Astrocyte of the spinal cord (primary cell): ENCODE measurements around the gene HTT-AS.
A peak's percentile ranks its signal among the peaks of the same experiment; 100 is the strongest.

Source experiments
- DNase-seq: peaks from one replicate; pipeline ENCODE4 v3.0.0; 2011; ENCODE audit warnings: low read depth, low spot score
- H3K4me3 ChIP-seq: 2 replicates; pipeline ENCODE4 v1.5.1; 2011; ENCODE audit warnings: low read depth, mild to moderate bottlenecking, low read length, moderate library complexity
- CTCF ChIP-seq: IDR thresholded peaks from 2 replicates; pipeline ENCODE4 v1.5.1; 2012; ENCODE audit warnings: low read depth, mild to moderate bottlenecking, low read length, inconsistent platforms
- in situ Hi-C: cut with HindIII; loops from 2 replicates; pipeline ENCODE4 v1.10.0; 2017; ENCODE audit warnings: low sequenced_read_pairs

HTT-AS gene

GRCh38 chr4:3046162-3046561, 28.2 kb downstream of the HTT-AS start:
- no peak for DNase-seq
- in situ Hi-C loops, result no loop called here
- H3K4me3 ChIP-seq, result no peak overlapping the region

GRCh38 chr4:3044870-3045819, 29.2 kb downstream of the HTT-AS start:
- H3K4me3 ChIP-seq, result no peak overlapping the region
- peak; percentile 38 for DNase-seq
- TF ChIP-seq CTCF, result no peak
- in situ Hi-C loops, result no loop called here

More at GRCh38 chr4:3046162-3046561, 28.2 kb downstream of the HTT-AS start:
- no peak for TF ChIP-seq CTCF

GRCh38 chr4:3043282-3044020, 30.9 kb downstream of the HTT-AS start:
- no peak for TF ChIP-seq CTCF
- DNase-seq, result no peak
- in situ Hi-C loops, result no loop called here
- no peak overlapping the region for H3K4me3 ChIP-seq

- no peak for TF ChIP-seq CTCF
- in situ Hi-C loops, result no loop called here
- peak overlapping the region; percentile 28 for H3K4me3 ChIP-seq
- no peak for DNase-seq
Measured at GRCh38 chr4:3042226-3042625, 32.1 kb downstream of the HTT-AS start.

- peak overlapping the region; percentile 28 for H3K4me3 ChIP-seq
- no peak for TF ChIP-seq CTCF
- in situ Hi-C loops, result no loop called here
- DNase-seq, result peak; percentile 21
Measured at GRCh38 chr4:3041192-3042142, 32.9 kb downstream of the HTT-AS start.
